ENCODE results near the gene SLC22A5. TPM values are rescaled to one million over a fixed set of nuclear protein-coding genes. Genes with fewer than 3 reads are reported as not detected.
A peak's percentile ranks its signal among the peaks of the same experiment; 100 is the strongest.
"Not testable (repeated sequence)": the region's sequence is repeated elsewhere in the genome, so short reads cannot be mapped to it uniquely, and the experiment has no call there.

The SLC22A5 gene
- total RNA-seq, 1 experiment from 2014 or later = 15.2 TPM

DNA sequence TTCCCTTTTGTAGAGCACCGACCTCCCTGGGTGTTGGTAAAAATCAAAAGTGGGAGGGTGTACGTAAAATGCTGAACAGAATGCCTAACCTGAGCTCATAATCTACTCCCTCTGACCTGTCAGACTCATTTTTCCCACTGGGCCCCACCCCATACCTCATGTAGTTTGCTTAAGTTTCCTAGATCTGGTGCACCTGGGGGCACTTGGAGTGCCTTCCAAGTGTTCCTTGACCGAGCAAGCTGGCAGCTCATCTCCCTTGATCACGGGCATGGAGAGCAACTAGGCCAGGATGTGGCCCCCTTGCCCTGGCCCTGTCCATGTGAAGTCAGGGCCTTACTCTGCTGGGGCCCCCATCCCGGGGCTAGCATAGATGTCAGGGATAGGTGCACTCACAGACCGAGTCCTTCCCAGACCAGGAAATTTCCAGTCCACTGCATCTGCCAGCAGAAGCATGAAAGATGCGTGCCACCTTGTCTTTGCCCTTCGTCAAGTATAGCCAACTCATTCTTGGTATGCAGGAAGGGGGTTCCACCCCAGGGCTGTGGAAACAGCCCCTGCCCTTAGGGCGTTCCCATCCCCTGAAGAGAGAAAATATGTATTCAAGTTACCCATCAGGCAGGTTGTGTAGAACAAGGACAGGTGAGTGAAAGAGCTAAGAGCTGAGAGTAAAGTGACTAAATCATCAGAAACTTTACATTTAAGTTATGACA is 41.9 kb downstream of the SLC22A5 start:
- no peaks in the 10 kb centered on the region for H3K9me2 ChIP-seq (ENCODE audit: insufficient read depth)
- intact Hi-C loops (cut with micrococcal nuclease; ENCODE audit: unreplicated experiment) = loop anchor here (1.0 to 10.0 kb wide), 4 partner anchors 16 to 263 kb away; partner anchors contain the start of gene IL4
- no peaks in the 10 kb centered on the region for H4K20me1 ChIP-seq (ENCODE audit: insufficient read depth)
- peak overlapping the region; percentile 79 for H2AFZ ChIP-seq
- H3K4me2 ChIP-seq = peak overlapping the region; percentile 95
- POLR2A ChIA-PET (ENCODE audit: unreplicated experiment) = interaction anchor here (0.5 to 1.4 kb wide), 10 partner anchors 11 to 409 kb away, joined by 3 to 15 read pairs (median 5); partner anchors contain the start of genes IRF1 and SLC22A4
- TF ChIP-seq EZH2 (IDR thresholded peaks at IDR 0.05; ENCODE audit: low read depth) = no peak
- TF ChIP-seq CTCF (conservative IDR thresholded peaks at IDR 0.05) = peak; percentile 27; the same call in 1 of the 2 replicates
- peaks cover 66% of the 10 kb centered on the region for H3K4me1 ChIP-seq (replicated peaks; ENCODE audit: insufficient read depth)
- no TSS peak for BruUV-seq (replicated peaks)
- H3K9me3 ChIP-seq (ENCODE audit: insufficient read depth, low read depth) = no peaks in the 10 kb centered on the region
- 0 out of 2 replicates have a peak, but pooled peaks cover 7% of the 10 kb centered on the region for H3K79me2 ChIP-seq (ENCODE audit: low read depth)
- DNase-seq = peak; percentile 83 to 87
- peaks cover 44% of the 10 kb centered on the region for H3F3A ChIP-seq (ENCODE audit: insufficient read depth, low read depth)
- H3K27me3 ChIP-seq (ENCODE audit: insufficient read depth, low read depth) = no peaks in the 10 kb centered on the region
- H3K4me3 ChIP-seq = peak overlapping the region; percentile 79; the same call in 1 of the 2 replicates
- peak overlapping the region; percentile 92 for H3K27ac ChIP-seq
- CTCF ChIA-PET = interaction anchor here (0.6 to 1.9 kb wide), 5 partner anchors 24 to 118 kb away, joined by 3 to 6 read pairs (median 5); partner anchors contain the start of genes IRF1 and SLC22A4
- H3K36me3 ChIP-seq (ENCODE audit: low read depth) = no peaks in the 10 kb centered on the region

DNA sequence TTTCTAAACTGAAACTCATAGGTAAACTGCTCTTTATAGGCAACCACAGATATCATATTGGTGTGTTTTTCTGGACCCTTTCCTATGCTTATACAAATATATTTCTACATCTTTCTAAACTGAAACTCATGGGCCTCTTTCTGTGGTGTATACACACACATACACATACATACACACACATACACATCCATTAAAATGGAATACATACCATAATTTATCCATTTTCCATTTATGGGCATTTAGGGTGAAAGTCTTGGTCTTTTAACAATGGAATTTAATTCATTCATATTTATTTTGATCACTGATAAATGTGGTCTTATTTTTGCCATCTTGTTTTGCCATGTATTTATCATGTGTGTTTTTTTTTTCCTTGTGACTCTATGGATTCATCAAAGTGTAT is 44.1 kb downstream of the SLC22A5 start:
- DNase-seq = no peak
- no peak for TF ChIP-seq EZH2 (IDR thresholded peaks at IDR 0.05; ENCODE audit: low read depth)
- no peak for TF ChIP-seq CTCF (conservative IDR thresholded peaks at IDR 0.05)
- Histone ChIP-seq H4K20me1 (ENCODE audit: insufficient read depth) (no peaks in the 10 kb centered on the region), H3K9me3 (ENCODE audit: insufficient read depth, low read depth) (no peaks in the 10 kb centered on the region), H3K27ac (peak overlapping the region; percentile 95; the same call in 1 of the 2 replicates), H3K27me3 (ENCODE audit: insufficient read depth, low read depth) (no peaks in the 10 kb centered on the region), H3F3A (ENCODE audit: insufficient read depth, low read depth) (peaks cover 49% of the 10 kb centered on the region), H3K79me2 (ENCODE audit: low read depth) (0 out of 2 replicates have a peak, but pooled peaks cover 7% of the 10 kb centered on the region), H3K4me3 (no peak overlapping the region), H3K9me2 (ENCODE audit: insufficient read depth) (no peaks in the 10 kb centered on the region), H3K4me2 (no peak overlapping the region), H3K4me1 (replicated peaks; ENCODE audit: insufficient read depth) (peaks cover 80% of the 10 kb centered on the region), H3K36me3 (ENCODE audit: low read depth) (no peaks in the 10 kb centered on the region), H2AFZ (no peak overlapping the region)
- no TSS peak for BruUV-seq (replicated peaks)
- CTCF ChIA-PET = no interaction called here
- POLR2A ChIA-PET (ENCODE audit: unreplicated experiment) = interaction anchor here (0.6 kb wide), 1 partner anchor 52 kb away, joined by 4 read pairs; no protein-coding TSS in a partner anchor
- intact Hi-C loops (cut with micrococcal nuclease; ENCODE audit: unreplicated experiment) = loop anchor here (10.0 kb wide), 1 partner anchor 261 kb away; the partner anchor contains the start of gene IL4

- Histone ChIP-seq H3F3A (ENCODE audit: insufficient read depth, low read depth) (peaks cover 49% of the 10 kb centered on the region), H4K20me1 (ENCODE audit: insufficient read depth) (no peaks in the 10 kb centered on the region), H3K4me3 (peak overlapping the region; percentile 27; the same call in 1 of the 2 replicates), H3K79me2 (ENCODE audit: low read depth) (0 out of 2 replicates have a peak, but pooled peaks cover 7% of the 10 kb centered on the region), H2AFZ (no peak overlapping the region), H3K27ac (peak overlapping the region; percentile 95), H3K9me3 (ENCODE audit: insufficient read depth, low read depth) (no peaks in the 10 kb centered on the region), H3K27me3 (ENCODE audit: insufficient read depth, low read depth) (no peaks in the 10 kb centered on the region), H3K4me1 (replicated peaks; ENCODE audit: insufficient read depth) (peaks cover 77% of the 10 kb centered on the region), H3K4me2 (peak overlapping the region; percentile 66), H3K36me3 (ENCODE audit: low read depth) (no peaks in the 10 kb centered on the region), H3K9me2 (ENCODE audit: insufficient read depth) (no peaks in the 10 kb centered on the region)
- TF ChIP-seq EZH2 (IDR thresholded peaks at IDR 0.05; ENCODE audit: low read depth) (no peak), CTCF (conservative IDR thresholded peaks at IDR 0.05) (no peak)
- ChIA-PET CTCF (interaction anchor here (0.5 to 1.3 kb wide), 6 partner anchors 9 to 235 kb away, joined by 3 to 5 read pairs (median 3); no protein-coding TSS in a partner anchor), POLR2A (ENCODE audit: unreplicated experiment) (interaction anchor here (0.5 to 1.2 kb wide), 10 partner anchors 25 to 544 kb away, joined by 3 to 14 read pairs (median 4); partner anchors contain the start of gene IRF1)
- intact Hi-C loops (cut with micrococcal nuclease; ENCODE audit: unreplicated experiment) = loop anchor here (1.0 to 10.0 kb wide), 3 partner anchors 43 to 260 kb away; partner anchors contain the start of gene IL4
- peak; percentile 53 to 97 for DNase-seq
- BruUV-seq (replicated peaks) = no TSS peak
Measured at GRCh38 chr5:132414634-132415378, 45.3 kb downstream of the SLC22A5 start.

GRCh38 chr5:132415516-132415915 is 46.0 kb downstream of the SLC22A5 start:
- H3F3A ChIP-seq (ENCODE audit: insufficient read depth, low read depth) = peaks cover 49% of the 10 kb centered on the region
- DNase-seq; H3K9me2 ChIP-seq (ENCODE audit: insufficient read depth); H2AFZ ChIP-seq; H3K9me3 ChIP-seq (ENCODE audit: insufficient read depth, low read depth); H3K79me2 ChIP-seq (ENCODE audit: low read depth); H3K27me3 ChIP-seq (ENCODE audit: insufficient read depth, low read depth); H3K4me3 ChIP-seq; H4K20me1 ChIP-seq (ENCODE audit: insufficient read depth); H3K36me3 ChIP-seq (ENCODE audit: low read depth); BruUV-seq (replicated peaks): not testable (repeated sequence)
- intact Hi-C loops (cut with micrococcal nuclease; ENCODE audit: unreplicated experiment) = loop anchor here (1.0 to 10.0 kb wide), 3 partner anchors 43 to 259 kb away; partner anchors contain the start of gene IL4
- POLR2A ChIA-PET (ENCODE audit: unreplicated experiment) = interaction anchor here (0.5 to 1.2 kb wide), 8 partner anchors 27 to 170 kb away, joined by 3 to 14 read pairs (median 4); no protein-coding TSS in a partner anchor
- CTCF ChIA-PET = interaction anchor here (0.6 to 1.3 kb wide), 6 partner anchors 8 to 178 kb away, joined by 3 to 6 read pairs (median 3); no protein-coding TSS in a partner anchor
- H3K4me2 ChIP-seq = peak overlapping the region; percentile 66
- H3K4me1 ChIP-seq (replicated peaks; ENCODE audit: insufficient read depth) = peaks cover 80% of the 10 kb centered on the region
- H3K27ac ChIP-seq = peak overlapping the region; percentile 95
